Natural killer cell (primary cell): Measurements from ENCODE around the gene SH3TC1. TPM values are rescaled to one million over a fixed set of nuclear protein-coding genes. Genes with fewer than 3 reads are reported as not detected.

Experiments used
- ATAC-seq, 3 donors: fragments of 150-1000 bp in 2 of 3; fragments of 200-7000 bp in 1 of 3; cut with Tn5 transposase; 1 replicate in 1 of 3; 2 replicates in 2 of 3; pipeline ENCODE4 v1.10.0; 2021; ENCODE audit warnings: mild to moderate bottlenecking in 2 of 3, moderate library complexity in 2 of 3
- DNase-seq, 2 donors: peaks; one replicate each; pipeline versions ENCODE4 v3.0.0 to v3.0.0-alpha.2; 2013 to 2021; ENCODE audit warnings: mixed read lengths in 1 of 2
- H3K27ac ChIP-seq: one replicate; pipeline ENCODE4 v1.5.1; 2013; ENCODE audit warnings: mild to moderate bottlenecking, low read length
- H3K27me3 ChIP-seq: one replicate; pipeline ENCODE4 v1.6.1; 2013; ENCODE audit warnings: low read length; ENCODE audit not compliant: control insufficient read depth, insufficient read depth
- H3K36me3 ChIP-seq: one replicate; pipeline ENCODE4 v1.6.1; 2013; ENCODE audit warnings: low read length; ENCODE audit not compliant: control insufficient read depth, insufficient read depth
- H3K4me1 ChIP-seq: one replicate; pipeline ENCODE4 v1.6.1; 2013; ENCODE audit warnings: low read length; ENCODE audit not compliant: control insufficient read depth, insufficient read depth
- H3K4me3 ChIP-seq: one replicate; pipeline ENCODE4 v1.5.1; 2013; ENCODE audit warnings: low read length
- H3K9me3 ChIP-seq: one replicate; pipeline ENCODE4 v1.6.1; 2013; ENCODE audit warnings: low read length; ENCODE audit not compliant: control insufficient read depth, insufficient read depth
- H3K27ac Mint-ChIP-seq, 2 donors: one replicate each; pipeline ENCODE4 v1.8.0; 2022; ENCODE audit warnings: mild to moderate bottlenecking in 2 of 2, mixed read lengths in 2 of 2, moderate library complexity in 1 of 2
- H3K27me3 Mint-ChIP-seq, 2 donors: one replicate each; pipeline ENCODE4 v1.8.0; 2022; ENCODE audit warnings: low read depth in 2 of 2, mixed read lengths in 2 of 2
- H3K36me3 Mint-ChIP-seq: one replicate; pipeline ENCODE4 v1.8.0; 2022; ENCODE audit warnings: mixed read lengths
- H3K4me1 Mint-ChIP-seq, 2 donors: one replicate each; pipeline ENCODE4 v1.8.0; 2022; ENCODE audit warnings: mixed read lengths in 2 of 2
- H3K4me3 Mint-ChIP-seq: one replicate; pipeline ENCODE4 v1.8.0; 2022; ENCODE audit warnings: mild to moderate bottlenecking, moderate library complexity, mixed read lengths
- H3K9me3 Mint-ChIP-seq, 2 donors: one replicate each; pipeline ENCODE4 v1.8.0; 2022; ENCODE audit warnings: mixed read lengths in 2 of 2
- WGBS: methylation state at CpG from one replicate; pipeline ENCODE4 v1.1.7; 2013; ENCODE audit warnings: missing lambda C conversion rate; ENCODE audit not compliant: insufficient coverage; 5-methylcytosine and 5-hydroxymethylcytosine counted together
- intact Hi-C: fragments of 100-400 bp; cut with micrococcal nuclease; formaldehyde crosslinking; loops from one replicate; pipeline ENCODE4 v1.14.2; 2022
- total RNA-seq, 4 donors: library from RNA; stranded (reverse); fragments of 120-200 nt in 1 of 4; gene quantifications; one replicate each; pipeline versions ENCODE4 v1.2.3 to v1.2.4, GENCODE V29; 2013 to 2022
- TF ChIP-seq, protein P1 (sequence below): fragments of 200-600 bp; IDR thresholded peaks from one replicate; pipeline ENCODE4 v1.8.0; 2022; ENCODE audit warnings: antibody characterized with exemption

The SH3TC1 gene
- total RNA-seq, 3 donors from 2014 or later (not counting 1 experiment from before 2014, with no cell fraction given): 50.1 to 61.7 (median 54.9) TPM

- H3K9me3 ChIP-seq: no peaks in the 10 kb centered on the region
- DNase-seq (no peak), ATAC-seq (no peak)
- Mint-ChIP-seq H3K36me3 (no peaks in the 10 kb centered on the region), H3K27ac (no peak overlapping the region), H3K4me3 (no peak overlapping the region), H3K27me3 (no peaks in the 10 kb centered on the region), H3K9me3 (no peaks in the 10 kb centered on the region), H3K4me1 (peaks cover 0 to 12% of the 10 kb centered on the region in 2 donors)
- peaks cover 22% of the 10 kb centered on the region for H3K36me3 ChIP-seq
- intact Hi-C loops: no loop called here
- H3K4me3 ChIP-seq: no peak overlapping the region
- no peaks in the 10 kb centered on the region for H3K27me3 ChIP-seq
- TF ChIP-seq, protein P1, sequence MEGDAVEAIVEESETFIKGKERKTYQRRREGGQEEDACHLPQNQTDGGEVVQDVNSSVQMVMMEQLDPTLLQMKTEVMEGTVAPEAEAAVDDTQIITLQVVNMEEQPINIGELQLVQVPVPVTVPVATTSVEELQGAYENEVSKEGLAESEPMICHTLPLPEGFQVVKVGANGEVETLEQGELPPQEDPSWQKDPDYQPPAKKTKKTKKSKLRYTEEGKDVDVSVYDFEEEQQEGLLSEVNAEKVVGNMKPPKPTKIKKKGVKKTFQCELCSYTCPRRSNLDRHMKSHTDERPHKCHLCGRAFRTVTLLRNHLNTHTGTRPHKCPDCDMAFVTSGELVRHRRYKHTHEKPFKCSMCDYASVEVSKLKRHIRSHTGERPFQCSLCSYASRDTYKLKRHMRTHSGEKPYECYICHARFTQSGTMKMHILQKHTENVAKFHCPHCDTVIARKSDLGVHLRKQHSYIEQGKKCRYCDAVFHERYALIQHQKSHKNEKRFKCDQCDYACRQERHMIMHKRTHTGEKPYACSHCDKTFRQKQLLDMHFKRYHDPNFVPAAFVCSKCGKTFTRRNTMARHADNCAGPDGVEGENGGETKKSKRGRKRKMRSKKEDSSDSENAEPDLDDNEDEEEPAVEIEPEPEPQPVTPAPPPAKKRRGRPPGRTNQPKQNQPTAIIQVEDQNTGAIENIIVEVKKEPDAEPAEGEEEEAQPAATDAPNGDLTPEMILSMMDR: no peak
- 97% methylated on average over 10 of the region's 10 CpGs for WGBS
- H3K27ac ChIP-seq: no peak overlapping the region
- H3K4me1 ChIP-seq: peaks cover 30% of the 10 kb centered on the region
Measured at GRCh38 chr4:8230891-8231290, 31.8 kb downstream of the SH3TC1 start.

DNA sequence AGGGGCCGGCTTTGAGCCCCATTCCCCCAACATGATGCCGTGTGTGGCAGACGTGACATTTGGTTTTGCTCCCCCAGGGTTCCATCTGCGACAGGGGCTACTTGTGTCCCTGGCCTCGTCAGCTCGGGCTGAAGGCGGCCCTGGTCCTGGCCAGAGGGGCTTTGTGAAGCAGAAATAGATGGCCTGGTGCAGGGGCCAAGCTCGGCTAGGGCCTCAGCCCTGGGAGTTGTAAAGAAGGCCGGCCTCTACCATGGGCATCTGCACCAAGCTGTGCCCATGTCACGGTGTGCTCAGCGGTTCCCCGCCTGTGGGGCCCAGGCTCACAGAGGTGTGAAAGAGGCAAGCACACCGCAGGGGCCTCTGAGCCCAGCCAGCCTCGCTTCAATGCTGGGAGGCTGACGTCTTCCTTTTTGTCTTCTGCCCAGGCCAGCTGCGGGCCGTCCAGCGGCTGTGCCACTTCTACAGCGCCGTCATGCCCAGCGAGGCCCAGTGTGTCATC is 32.5 kb downstream of the SH3TC1 start:
- WGBS: 75% methylated on average over 21 of the region's 21 CpGs
- H3K36me3 ChIP-seq: peaks cover 22% of the 10 kb centered on the region
- Mint-ChIP-seq H3K9me3 (no peaks in the 10 kb centered on the region), H3K27me3 (no peaks in the 10 kb centered on the region), H3K4me1 (peaks cover 0 to 12% of the 10 kb centered on the region in 2 donors), H3K36me3 (no peaks in the 10 kb centered on the region), H3K27ac (no peak overlapping the region), H3K4me3 (no peak overlapping the region)
- H3K27ac ChIP-seq: no peak overlapping the region
- ATAC-seq (no peak), DNase-seq (no peak)
- intact Hi-C loops: no loop called here
- TF ChIP-seq, protein P1: no peak
- no peaks in the 10 kb centered on the region for H3K9me3 ChIP-seq
- no peak overlapping the region for H3K4me3 ChIP-seq
- H3K27me3 ChIP-seq: no peaks in the 10 kb centered on the region
- peaks cover 29% of the 10 kb centered on the region for H3K4me1 ChIP-seq

GRCh38 chr4:8232748-8233147 is 33.7 kb downstream of the SH3TC1 start:
- 97% methylated on average over 11 of the region's 11 CpGs for WGBS
- Mint-ChIP-seq H3K4me3 (no peak overlapping the region), H3K27me3 (no peaks in the 10 kb centered on the region), H3K27ac (no peak overlapping the region), H3K36me3 (no peaks in the 10 kb centered on the region), H3K4me1 (peaks cover 0 to 12% of the 10 kb centered on the region in 2 donors), H3K9me3 (no peaks in the 10 kb centered on the region)
- DNase-seq: no peak
- Histone ChIP-seq H3K4me3 (no peak overlapping the region), H3K4me1 (peaks cover 18% of the 10 kb centered on the region), H3K27me3 (no peaks in the 10 kb centered on the region), H3K9me3 (no peaks in the 10 kb centered on the region), H3K36me3 (peaks cover 22% of the 10 kb centered on the region), H3K27ac (no peak overlapping the region)
- intact Hi-C loops: no loop called here
- no peak for ATAC-seq
- TF ChIP-seq, protein P1: no peak
